Esophagus muscularis mucosa (tissue), 4 donors: ENCODE results near the gene MTHFD2L. TPM values are rescaled to one million over a fixed set of nuclear protein-coding genes. Genes with fewer than 3 reads are reported as not detected.
"Not testable (repeated sequence)": the region's sequence is repeated elsewhere in the genome, so short reads cannot be mapped to it uniquely, and the experiment has no call there.

Experiments used
- DNase-seq: peaks from one replicate; pipeline ENCODE4 v3.0.0-alpha.2; 2017; ENCODE audit errors: extremely low spot score
- H3K27ac ChIP-seq, 4 donors: fragments of 200-600 bp; sonication (generic); replicated peaks in 1 of 4; 1 replicate in 3 of 4; 2 replicates in 1 of 4; pipeline ENCODE4 v1.5.1; 2016 to 2019; ENCODE audit warnings: mild to moderate bottlenecking in 1 of 4
- H3K27me3 ChIP-seq, 4 donors: fragments of 200-600 bp; sonication (generic); one replicate each; pipeline versions ENCODE4 v1.5.1 to v1.6.0; 2016 to 2019
- H3K36me3 ChIP-seq, 4 donors: fragments of 200-600 bp; sonication (generic); one replicate each; pipeline ENCODE4 v1.5.1; 2016 to 2019
- H3K4me1 ChIP-seq, 4 donors: fragments of 200-600 bp; sonication (generic); one replicate each; pipeline ENCODE4 v1.5.1; 2016 to 2019
- H3K4me3 ChIP-seq, 4 donors: fragments of 200-600 bp; sonication (generic); 1 replicate in 2 of 4; 2 replicates in 2 of 4; pipeline ENCODE4 v1.5.1; 2016 to 2019; ENCODE audit warnings: mild to moderate bottlenecking in 4 of 4, moderate library complexity in 1 of 4
- H3K9me3 ChIP-seq, 4 donors: fragments of 200-600 bp; sonication (generic); 1 replicate in 3 of 4; 2 replicates in 1 of 4; pipeline ENCODE4 v1.5.1; 2016 to 2019
- CTCF ChIP-seq, 3 experiments: fragments of 200-600 bp in 2 of 3; fragments of 450-650 bp in 1 of 3; sonication (generic) in 2 of 3; IDR thresholded peaks; one replicate each; pipeline ENCODE4 v1.5.1; 2017 to 2019; ENCODE audit warnings: antibody characterized with exemption in 3 of 3, mild to moderate bottlenecking in 2 of 3, moderate library complexity in 1 of 3
- EP300 ChIP-seq: sonication (generic); formaldehyde crosslinking; IDR thresholded peaks from one replicate; pipeline ENCODE4 v1.6.1; 2017; ENCODE audit warnings: antibody characterized with exemption
- POLR2A ChIP-seq: fragments of 450-650 bp; IDR thresholded peaks from one replicate; pipeline ENCODE4 v1.6.1; 2017; ENCODE audit warnings: antibody characterized with exemption, moderate library complexity, mild to moderate bottlenecking, low read depth
- POLR2AphosphoS5 ChIP-seq, 2 donors: sonication (generic); formaldehyde crosslinking; IDR thresholded peaks; one replicate each; pipeline ENCODE4 v1.6.1; 2017; ENCODE audit warnings: antibody characterized with exemption in 2 of 2
- WGBS: methylation state at CpG from one replicate; pipeline ENCODE4 v1.1.5; 2018; 5-methylcytosine and 5-hydroxymethylcytosine counted together
- intact Hi-C: fragments of 100-400 bp; cut with DNase I; formaldehyde crosslinking; loops from one replicate; pipeline ENCODE4 v1.15.1; 2023
- total RNA-seq, 4 donors: library from RNA; depleted of rRNA; stranded (reverse); fragments of >200 nt; gene quantifications; one replicate each; pipeline versions ENCODE4 v1.1.0 to v1.2.1, GENCODE V29; 2016

The MTHFD2L gene
- total RNA-seq, 4 donors from 2014 or later, result 10.2 to 23.7 (median 19.2) TPM

DNA sequence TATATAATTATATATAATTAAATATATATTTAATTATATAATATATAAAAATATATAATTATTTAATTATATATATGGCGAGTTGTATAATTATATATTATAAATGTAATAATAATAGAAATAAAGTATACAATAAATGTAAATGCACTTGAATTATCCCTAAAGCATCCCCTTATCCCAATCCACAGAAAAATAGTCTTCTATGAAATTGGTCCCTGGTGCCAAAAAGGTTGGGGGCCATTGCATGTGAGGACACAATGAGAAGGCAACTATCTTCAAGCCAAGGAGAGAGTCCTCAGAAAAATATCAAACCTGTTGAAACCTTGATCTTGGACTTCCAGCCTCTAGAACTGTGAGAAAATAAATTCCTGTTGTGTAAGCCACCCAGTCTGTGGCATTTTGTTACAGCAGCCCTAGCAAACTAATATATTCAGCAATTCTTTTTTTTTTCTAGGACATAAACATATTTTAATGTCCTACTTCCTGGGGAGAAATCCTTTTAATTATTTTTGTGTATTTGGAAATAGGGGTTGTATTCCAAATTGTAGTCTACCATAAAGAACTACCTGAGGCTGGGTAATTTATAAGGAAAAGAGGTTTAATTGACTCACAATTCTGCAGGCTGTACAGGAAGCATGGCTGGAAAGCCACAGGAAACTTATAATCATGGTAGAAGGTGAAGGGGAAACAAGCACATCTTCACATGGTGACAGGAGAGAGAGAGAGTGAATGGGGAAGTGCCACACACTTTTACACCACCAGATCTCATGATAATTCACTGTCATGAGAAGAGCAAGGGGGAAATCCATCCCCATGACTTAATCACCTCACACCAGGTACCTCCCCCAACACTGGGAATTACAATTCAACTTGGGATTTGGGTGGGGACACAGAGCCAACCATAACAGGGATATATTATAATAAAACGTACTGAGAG lies 36.0 kb upstream of the MTHFD2L start:
- DNase-seq, result no peak
- H3K9me3 ChIP-seq, result no peaks in the 10 kb centered on the region
- no peak overlapping the region for H3K27ac ChIP-seq
- intact Hi-C loops, result no loop called here
- WGBS, result 86% methylated on average over 2 of the region's 2 CpGs
- H3K27me3 ChIP-seq, result no peaks in the 10 kb centered on the region
- H3K4me1 ChIP-seq, result peaks cover 9 to 14% (median 13%) of the 10 kb centered on the region in 4 donors
- no peaks in the 10 kb centered on the region for H3K36me3 ChIP-seq
- H3K4me3 ChIP-seq, result no peak overlapping the region
- TF ChIP-seq POLR2AphosphoS5 (IDR thresholded peaks at IDR 0.05), result no peak

DNA sequence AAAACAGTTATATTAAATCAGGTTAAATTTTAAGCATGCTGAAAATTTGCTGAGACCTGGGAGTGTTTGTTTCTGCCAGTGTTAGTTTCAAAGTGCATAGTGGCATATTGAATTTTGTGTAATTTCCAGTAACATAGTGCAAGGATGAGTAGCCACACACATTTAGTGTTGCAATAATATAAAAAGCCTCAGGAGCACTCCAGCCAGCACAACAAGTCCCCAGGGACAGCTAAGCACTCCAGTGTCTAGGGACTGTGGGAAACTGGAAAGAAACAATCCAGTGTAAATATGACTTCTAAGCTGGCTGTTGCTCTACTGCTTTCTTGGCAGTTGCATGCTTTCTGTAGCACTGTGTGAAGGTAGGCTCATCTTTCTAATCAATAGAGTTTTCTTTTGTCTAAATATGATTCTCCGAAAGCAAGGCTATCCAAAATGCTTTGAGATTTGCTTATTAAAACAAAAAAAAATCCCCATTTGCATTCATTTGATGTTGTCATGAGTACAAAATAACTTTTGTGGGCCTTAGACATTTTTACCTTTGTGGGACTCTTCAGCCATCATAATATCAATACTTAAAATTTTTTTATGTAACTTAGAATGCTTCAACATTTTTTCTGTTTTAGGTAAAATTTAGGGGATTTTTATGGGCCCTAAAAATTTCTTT lies 34.7 kb upstream of the MTHFD2L start:
- TF ChIP-seq POLR2A (no peak), EP300 (no peak), CTCF (IDR thresholded peaks at IDR 0.05) (no peak), POLR2AphosphoS5 (IDR thresholded peaks at IDR 0.05) (no peak)
- no peak overlapping the region for H3K27ac ChIP-seq
- no peak overlapping the region for H3K4me3 ChIP-seq
- intact Hi-C loops, result no loop called here
- H3K9me3 ChIP-seq, result no peaks in the 10 kb centered on the region
- H3K36me3 ChIP-seq, result no peaks in the 10 kb centered on the region
- H3K4me1 ChIP-seq, result peaks cover 0 to 4% (median under 1%) of the 10 kb centered on the region in 4 donors
- H3K27me3 ChIP-seq, result no peaks in the 10 kb centered on the region
- DNase-seq, result no peak
- WGBS, result 88% methylated on average over 1 of the region's 1 CpG

DNA sequence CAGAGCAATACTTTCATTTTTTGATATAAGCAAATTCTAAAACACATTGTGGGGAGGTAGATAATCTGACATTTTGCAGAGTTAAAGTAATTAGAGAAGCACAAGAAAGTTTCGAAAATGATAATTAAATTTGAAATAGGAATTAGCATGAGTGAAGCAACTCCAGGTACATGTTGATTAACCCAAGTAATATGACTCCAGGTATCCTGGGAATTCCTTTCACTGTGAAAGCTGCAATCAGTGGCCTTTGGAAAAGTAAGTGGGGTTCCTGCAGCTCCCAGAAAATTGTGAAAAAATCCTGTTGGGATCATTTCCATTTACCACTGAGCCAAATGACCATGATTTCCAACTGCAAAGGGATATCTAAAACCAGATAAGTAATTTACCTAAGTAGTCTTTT lies 32.9 kb upstream of the MTHFD2L start:
- 100% methylated on average over 1 of the region's 1 CpG for WGBS
- intact Hi-C loops, result no loop called here
- H3K9me3 ChIP-seq, result no peaks in the 10 kb centered on the region
- peaks cover 0 to 4% (median 0%) of the 10 kb centered on the region in 4 donors for H3K4me1 ChIP-seq
- H3K36me3 ChIP-seq, result no peaks in the 10 kb centered on the region
- no peak overlapping the region for H3K27ac ChIP-seq
- no peak overlapping the region for H3K4me3 ChIP-seq
- TF ChIP-seq CTCF (IDR thresholded peaks at IDR 0.05), result no peak
- no peak for TF ChIP-seq POLR2A
- TF ChIP-seq EP300, result no peak
- TF ChIP-seq POLR2AphosphoS5 (IDR thresholded peaks at IDR 0.05), result no peak
- no peak for DNase-seq
- H3K27me3 ChIP-seq, result no peaks in the 10 kb centered on the region

DNA sequence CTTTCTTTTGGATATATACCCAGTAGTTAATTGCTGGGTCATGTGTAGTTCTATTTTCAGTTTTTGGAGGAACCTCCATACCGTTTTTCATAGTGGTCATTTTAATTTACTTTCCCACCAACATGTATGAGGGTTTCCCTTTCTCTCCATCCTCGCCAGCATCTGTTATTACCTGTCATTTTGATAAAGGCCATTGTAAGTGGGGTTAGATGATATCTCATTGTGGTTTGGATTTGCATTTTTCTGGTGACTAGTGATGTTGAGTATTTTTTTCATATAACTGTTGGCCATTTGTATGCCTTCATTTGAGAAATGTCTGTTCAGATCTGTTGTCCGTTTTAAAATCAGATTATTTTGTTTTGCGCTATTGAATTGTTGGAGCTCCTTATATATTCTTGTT lies 30.2 kb upstream of the MTHFD2L start:
- intact Hi-C loops, result no loop called here
- H3K9me3 ChIP-seq, result no peaks in the 10 kb centered on the region
- DNase-seq, result no peak
- 86% methylated on average over 4 of the region's 4 CpGs for WGBS
- no peaks in the 10 kb centered on the region for H3K27me3 ChIP-seq
- H3K4me3 ChIP-seq, result no peak overlapping the region
- H3K4me1 ChIP-seq, result peaks cover 0 to 4% (median 0%) of the 10 kb centered on the region in 4 donors
- TF ChIP-seq CTCF (IDR thresholded peaks at IDR 0.05) (no peak), POLR2A (no peak), EP300 (no peak), POLR2AphosphoS5 (IDR thresholded peaks at IDR 0.05) (no peak)
- no peaks in the 10 kb centered on the region for H3K36me3 ChIP-seq
- H3K27ac ChIP-seq, result no peak overlapping the region

DNA sequence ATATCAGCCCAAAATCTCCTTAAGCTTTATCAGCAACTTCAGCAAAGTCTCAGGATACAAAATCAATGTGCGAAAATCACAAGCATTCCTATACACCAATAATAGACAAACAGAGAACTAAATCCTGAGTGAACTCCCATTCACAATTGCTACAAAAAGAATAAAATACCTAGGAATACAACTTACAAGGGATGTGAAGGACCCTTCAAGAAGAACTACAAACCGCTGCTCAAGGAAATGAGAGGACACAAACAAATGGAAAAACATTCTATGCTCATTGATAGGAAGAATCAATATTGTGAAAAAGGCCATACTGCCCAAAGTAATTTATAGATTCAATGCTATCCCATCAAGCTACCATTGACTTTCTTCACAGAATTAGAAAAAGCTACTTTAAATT lies 27.1 kb upstream of the MTHFD2L start:
- not testable (repeated sequence) for H3K27me3 ChIP-seq, H3K9me3 ChIP-seq, H3K4me1 ChIP-seq, H3K36me3 ChIP-seq, H3K4me3 ChIP-seq, DNase-seq, H3K27ac ChIP-seq
- 95% methylated on average over 2 of the region's 2 CpGs for WGBS
- intact Hi-C loops, result loop anchor here (5.0 to 10.0 kb wide), 3 partner anchors 96 to 536 kb away; partner anchors contain the start of gene CXCL3

- H3K27ac ChIP-seq, H3K4me1 ChIP-seq, H3K9me3 ChIP-seq, H3K27me3 ChIP-seq, DNase-seq, H3K4me3 ChIP-seq, H3K36me3 ChIP-seq: not testable (repeated sequence)
- intact Hi-C loops, result loop anchor here (5.0 to 10.0 kb wide), 3 partner anchors 97 to 537 kb away; partner anchors contain the start of gene CXCL3
These were observed 25.7 kb upstream of the MTHFD2L start for GRCh38 chr4:74132188-74132587.
